Activated B cell treated with CpG ODN at 0.5 μM for 24 hours (primary cell): ENCODE data around the gene YWHAH. TPM values are rescaled to one million over a fixed set of nuclear protein-coding genes. Genes with fewer than 3 reads are reported as not detected.

Experiments
- ATAC-seq: fragments of 200-7000 bp; cut with Tn5 transposase; one replicate; pipeline ENCODE4 v1.10.0; 2021; ENCODE audit warnings: low read depth, mild to moderate bottlenecking, moderate library complexity
- CTCF ChIA-PET: fragments of 350-600 bp; sonication (Branson Sonifier 250); formaldehyde crosslinking; loops from one replicate; lab custom pipeline; 2021; ENCODE audit warnings: antibody characterized with exemption; lab: Charles Lee
- POLR2A ChIA-PET: fragments of 350-600 bp; sonication (Branson Sonifier 250); formaldehyde crosslinking; loops from one replicate; lab custom pipeline; 2021; ENCODE audit warnings: antibody characterized with exemption; lab: Charles Lee
- DNase-seq: peaks from one replicate; pipeline ENCODE4 v3.0.0; 2022
- H3K27ac Mint-ChIP-seq: one replicate; pipeline ENCODE4 v1.8.0; 2020; ENCODE audit warnings: mixed read lengths
- H3K27me3 Mint-ChIP-seq: one replicate; pipeline ENCODE4 v1.8.0; 2021; ENCODE audit warnings: mixed read lengths
- H3K36me3 Mint-ChIP-seq: one replicate; pipeline ENCODE4 v1.8.0; 2021; ENCODE audit warnings: low read depth, mixed read lengths
- H3K4me1 Mint-ChIP-seq: one replicate; pipeline ENCODE4 v1.8.0; 2021; ENCODE audit warnings: mixed read lengths
- H3K4me3 Mint-ChIP-seq: one replicate; pipeline ENCODE4 v1.8.0; 2020; ENCODE audit warnings: mild to moderate bottlenecking, mixed read lengths
- H3K9me3 Mint-ChIP-seq: one replicate; pipeline ENCODE4 v1.8.0; 2020; ENCODE audit warnings: mixed read lengths
- intact Hi-C: fragments of 100-400 bp; cut with micrococcal nuclease; formaldehyde crosslinking; loops from one replicate; pipeline ENCODE4 v1.15.1; 2024
- total RNA-seq: library from RNA; stranded (reverse); gene quantifications from 2 replicates; pipeline ENCODE4 v1.2.3, GENCODE V29; 2022
- TF ChIP-seq, protein P1 (sequence below): fragments of 200-600 bp; IDR thresholded peaks from one replicate; pipeline ENCODE4 v1.8.0; 2022; ENCODE audit warnings: antibody characterized with exemption, mild to moderate bottlenecking

Gene YWHAH
- total RNA-seq, 1 donor from 2014 or later, result 48.9 TPM

GRCh38 chr22:31970490-31971444 lies 26.4 kb downstream of the YWHAH start:
- intact Hi-C loops, result loop anchor here (1.0 to 5.0 kb wide), 4 partner anchors 26 to 504 kb away; partner anchors contain the start of genes FBXO7 and YWHAH
- H3K9me3 Mint-ChIP-seq, result no peaks in the 10 kb centered on the region
- peak; percentile 86 for DNase-seq
- H3K4me3 Mint-ChIP-seq, result peak overlapping the region; percentile 76
- peak overlapping the region; percentile 65 for H3K27ac Mint-ChIP-seq
- POLR2A ChIA-PET, result interaction anchor here (1.3 kb wide), 2 partner anchors 305 to 504 kb away, joined by 4 to 6 read pairs; partner anchors contain the start of gene FBXO7
- peaks cover 18% of the 10 kb centered on the region for H3K4me1 Mint-ChIP-seq
- CTCF ChIA-PET, result interaction anchor here (0.9 to 1.3 kb wide), 13 partner anchors 9 to 503 kb away, joined by 3 to 5 read pairs (median 4); partner anchors contain the start of gene PISD
- no peaks in the 10 kb centered on the region for H3K27me3 Mint-ChIP-seq
- ATAC-seq, result peak; percentile 95
- H3K36me3 Mint-ChIP-seq, result no peaks in the 10 kb centered on the region
- TF ChIP-seq, protein P1, sequence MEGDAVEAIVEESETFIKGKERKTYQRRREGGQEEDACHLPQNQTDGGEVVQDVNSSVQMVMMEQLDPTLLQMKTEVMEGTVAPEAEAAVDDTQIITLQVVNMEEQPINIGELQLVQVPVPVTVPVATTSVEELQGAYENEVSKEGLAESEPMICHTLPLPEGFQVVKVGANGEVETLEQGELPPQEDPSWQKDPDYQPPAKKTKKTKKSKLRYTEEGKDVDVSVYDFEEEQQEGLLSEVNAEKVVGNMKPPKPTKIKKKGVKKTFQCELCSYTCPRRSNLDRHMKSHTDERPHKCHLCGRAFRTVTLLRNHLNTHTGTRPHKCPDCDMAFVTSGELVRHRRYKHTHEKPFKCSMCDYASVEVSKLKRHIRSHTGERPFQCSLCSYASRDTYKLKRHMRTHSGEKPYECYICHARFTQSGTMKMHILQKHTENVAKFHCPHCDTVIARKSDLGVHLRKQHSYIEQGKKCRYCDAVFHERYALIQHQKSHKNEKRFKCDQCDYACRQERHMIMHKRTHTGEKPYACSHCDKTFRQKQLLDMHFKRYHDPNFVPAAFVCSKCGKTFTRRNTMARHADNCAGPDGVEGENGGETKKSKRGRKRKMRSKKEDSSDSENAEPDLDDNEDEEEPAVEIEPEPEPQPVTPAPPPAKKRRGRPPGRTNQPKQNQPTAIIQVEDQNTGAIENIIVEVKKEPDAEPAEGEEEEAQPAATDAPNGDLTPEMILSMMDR, result peak; percentile 30

DNA sequence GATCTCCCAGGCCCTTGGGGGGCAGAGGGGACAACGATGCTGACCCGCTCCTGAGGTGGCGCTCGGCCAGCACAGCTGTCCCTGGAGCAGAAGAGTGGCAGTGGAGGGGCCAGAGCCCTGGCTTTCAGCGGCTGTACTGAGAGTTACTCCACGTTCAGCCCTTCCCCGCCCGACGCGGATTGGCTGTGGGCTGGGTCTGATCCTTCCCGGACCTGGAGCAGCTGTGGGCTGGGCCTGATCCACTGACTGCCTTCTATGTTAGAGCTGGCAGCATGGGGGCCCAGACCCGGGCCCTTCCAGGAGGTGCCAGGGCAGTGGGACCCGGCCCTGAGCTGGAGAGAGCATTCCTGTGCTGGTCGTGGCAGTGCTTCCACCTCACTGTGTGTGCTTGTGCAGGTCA lies 27.8 kb downstream of the YWHAH start:
- H3K4me3 Mint-ChIP-seq, result no peak overlapping the region
- H3K36me3 Mint-ChIP-seq, result no peaks in the 10 kb centered on the region
- ChIA-PET POLR2A (no interaction called here), CTCF (no interaction called here)
- no peaks in the 10 kb centered on the region for H3K9me3 Mint-ChIP-seq
- DNase-seq (no peak), ATAC-seq (no peak)
- intact Hi-C loops, result loop anchor here (5.0 kb wide), 1 partner anchor 415 kb away; no protein-coding TSS in a partner anchor
- no peak overlapping the region for H3K27ac Mint-ChIP-seq
- TF ChIP-seq, protein P1, result no peak
- H3K27me3 Mint-ChIP-seq, result no peaks in the 10 kb centered on the region
- peaks cover 21% of the 10 kb centered on the region for H3K4me1 Mint-ChIP-seq

DNA sequence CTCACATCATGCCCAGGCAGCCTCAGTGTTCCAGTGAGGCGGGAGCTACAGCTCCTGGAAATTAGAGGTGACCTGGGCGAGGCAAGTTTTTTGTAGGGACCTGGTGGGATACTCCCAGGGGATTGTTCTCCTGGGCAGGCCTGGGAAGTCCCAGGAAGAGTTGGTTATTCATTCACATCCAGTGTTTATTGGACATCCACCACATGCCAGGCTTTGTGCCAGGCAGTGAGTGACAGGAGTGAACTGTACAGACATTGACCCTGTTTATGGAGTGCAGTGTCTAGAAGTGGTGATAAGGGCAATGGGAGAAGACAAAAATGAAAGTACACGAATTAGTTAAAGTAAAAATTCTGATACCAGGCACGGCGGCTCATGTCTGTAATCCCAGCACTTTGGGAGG lies 29.4 kb downstream of the YWHAH start:
- CTCF ChIA-PET, result no interaction called here
- DNase-seq, result no peak
- POLR2A ChIA-PET, result no interaction called here
- TF ChIP-seq, protein P1, result no peak
- no peaks in the 10 kb centered on the region for H3K36me3 Mint-ChIP-seq
- H3K4me3 Mint-ChIP-seq, result no peak overlapping the region
- H3K4me1 Mint-ChIP-seq, result peaks cover 31% of the 10 kb centered on the region
- H3K27me3 Mint-ChIP-seq, result no peaks in the 10 kb centered on the region
- H3K9me3 Mint-ChIP-seq, result no peaks in the 10 kb centered on the region
- no peak for ATAC-seq
- H3K27ac Mint-ChIP-seq, result no peak overlapping the region
- intact Hi-C loops, result loop anchor here (5.0 kb wide), 1 partner anchor 416 kb away; no protein-coding TSS in a partner anchor

- no peaks in the 10 kb centered on the region for H3K9me3 Mint-ChIP-seq
- no peak overlapping the region for H3K27ac Mint-ChIP-seq
- no peak overlapping the region for H3K4me3 Mint-ChIP-seq
- no peaks in the 10 kb centered on the region for H3K27me3 Mint-ChIP-seq
- POLR2A ChIA-PET, result interaction anchor here (0.7 kb wide), 1 partner anchor 498 kb away, joined by 3 read pairs; the partner anchor contains the start of gene FBXO7
- H3K4me1 Mint-ChIP-seq, result peaks cover 12% of the 10 kb centered on the region
- intact Hi-C loops, result loop anchor here (1.0 to 2.0 kb wide), 7 partner anchors 104 to 1234 kb away; no protein-coding TSS in a partner anchor
- ATAC-seq (peak; percentile 93), DNase-seq (peak; percentile 62)
- no peaks in the 10 kb centered on the region for H3K36me3 Mint-ChIP-seq
- TF ChIP-seq, protein P1, result no peak
- CTCF ChIA-PET, result interaction anchor here (0.6 to 2.8 kb wide), 10 partner anchors 18 to 1232 kb away, joined by 3 to 16 read pairs (median 4); partner anchors contain the start of gene FBXO7
Measured at GRCh38 chr22:31977141-31977841, 33.0 kb downstream of the YWHAH start.
